Esophagus squamous epithelium (tissue), 4 donors: ENCODE measurements around the gene ST3GAL3.

ENCODE experiments used
- CTCF ChIP-seq, 6 experiments: fragments of 450-650 bp in 4 of 6; fragments of 200-600 bp in 2 of 6; sonication (generic) in 2 of 6; IDR thresholded peaks; one replicate each; pipeline ENCODE4 v1.5.1; 2016 to 2019; ENCODE audit warnings: antibody characterized with exemption in 6 of 6, mild to moderate bottlenecking in 4 of 6, moderate library complexity in 4 of 6
- POLR2A ChIP-seq, 4 donors: fragments of 450-650 bp; IDR thresholded peaks; one replicate each; pipeline ENCODE4 v1.6.1; 2017; ENCODE audit warnings: antibody characterized with exemption in 4 of 4, mild to moderate bottlenecking in 4 of 4, moderate library complexity in 3 of 4

GRCh38 chr1:43805340-43805739 lies 98.0 kb downstream of the ST3GAL3 start:
- TF ChIP-seq CTCF (IDR thresholded peaks at IDR 0.05) (no peak), POLR2A (IDR thresholded peaks at IDR 0.05) (no peak)
